ENCODE data around the gene CAPN15. TPM values are rescaled to one million over a fixed set of nuclear protein-coding genes. Genes with fewer than 3 reads are reported as not detected.

CAPN15 gene
- total RNA-seq, 1 donor from 2014 or later: 38.7 TPM

- Mint-ChIP-seq H3K4me1 (ENCODE audit: low read depth, unreplicated experiment) (no peaks in the 10 kb centered on the region), H3K4me3 (ENCODE audit: unreplicated experiment) (no peak overlapping the region), H3K9me3 (ENCODE audit: unreplicated experiment) (no peaks in the 10 kb centered on the region), H3K27ac (ENCODE audit: unreplicated experiment) (no peak overlapping the region), H3K27me3 (ENCODE audit: low read depth, unreplicated experiment) (no peaks in the 10 kb centered on the region), H3K36me3 (ENCODE audit: low read depth, unreplicated experiment) (peaks cover 2% of the 10 kb centered on the region)
- no peak for DNase-seq (ENCODE audit: low read depth)
- Histone ChIP-seq H3K9me3 (ENCODE audit: insufficient read depth, low read depth, low read length) (no peaks in the 10 kb centered on the region), H3K4me3 (ENCODE audit: insufficient read depth, low read depth, low read length) (no peak overlapping the region), H3K4me2 (ENCODE audit: low read length) (no peak overlapping the region), H3K27ac (ENCODE audit: low read depth, low read length) (no peak overlapping the region), H3K79me2 (ENCODE audit: insufficient read depth, low read length) (peaks cover 82% of the 10 kb centered on the region), H4K20me1 (ENCODE audit: insufficient read depth, low read length) (peaks cover 86% of the 10 kb centered on the region), H3K27me3 (ENCODE audit: insufficient read depth, low read length) (no peaks in the 10 kb centered on the region), H3K9ac (ENCODE audit: low read length) (no peak overlapping the region), H3K4me1 (ENCODE audit: insufficient read depth, low read length) (peaks cover 15% of the 10 kb centered on the region), H2AFZ (ENCODE audit: low read depth, low read length) (no peak overlapping the region), H3K36me3 (ENCODE audit: insufficient read depth, low read length) (no peaks in the 10 kb centered on the region)
- FAIRE-seq: no peak
- TF ChIP-seq EZH2 (IDR thresholded peaks at IDR 0.05; ENCODE audit: insufficient read depth, low read length) (no peak), CTCF (IDR thresholded peaks at IDR 0.05; ENCODE audit: insufficient read depth, low read depth, low read length) (no peak)
These were observed 16.0 kb downstream of the CAPN15 start for GRCh38 chr16:543301-544164.

GRCh38 chr16:544517-544916 is 17.0 kb downstream of the CAPN15 start:
- DNase-seq (ENCODE audit: low read depth): no peak
- no peak overlapping the region for H3K27ac ChIP-seq (ENCODE audit: low read depth, low read length)
- Mint-ChIP-seq H3K9me3 (ENCODE audit: unreplicated experiment) (no peaks in the 10 kb centered on the region), H3K4me3 (ENCODE audit: unreplicated experiment) (no peak overlapping the region), H3K4me1 (ENCODE audit: low read depth, unreplicated experiment) (no peaks in the 10 kb centered on the region), H3K36me3 (ENCODE audit: low read depth, unreplicated experiment) (peaks cover 2% of the 10 kb centered on the region), H3K27ac (ENCODE audit: unreplicated experiment) (no peak overlapping the region), H3K27me3 (ENCODE audit: low read depth, unreplicated experiment) (no peaks in the 10 kb centered on the region)
- no peak for TF ChIP-seq CTCF (IDR thresholded peaks at IDR 0.05; ENCODE audit: insufficient read depth, low read depth, low read length)
- no peak for TF ChIP-seq EZH2 (IDR thresholded peaks at IDR 0.05; ENCODE audit: insufficient read depth, low read length)
- no peak overlapping the region for H3K9ac ChIP-seq (ENCODE audit: low read length)
- no peak overlapping the region for H2AFZ ChIP-seq (ENCODE audit: low read depth, low read length)
- H3K36me3 ChIP-seq (ENCODE audit: insufficient read depth, low read length): no peaks in the 10 kb centered on the region
- peaks cover 10% of the 10 kb centered on the region for H3K4me1 ChIP-seq (ENCODE audit: insufficient read depth, low read length)
- peaks cover 80% of the 10 kb centered on the region for H4K20me1 ChIP-seq (ENCODE audit: insufficient read depth, low read length)
- peaks cover 73% of the 10 kb centered on the region for H3K79me2 ChIP-seq (ENCODE audit: insufficient read depth, low read length)
- H3K4me3 ChIP-seq (ENCODE audit: insufficient read depth, low read depth, low read length): no peak overlapping the region
- no peaks in the 10 kb centered on the region for H3K27me3 ChIP-seq (ENCODE audit: insufficient read depth, low read length)
- H3K9me3 ChIP-seq (ENCODE audit: insufficient read depth, low read depth, low read length): no peaks in the 10 kb centered on the region
- no peak overlapping the region for H3K4me2 ChIP-seq (ENCODE audit: low read length)
- FAIRE-seq: no peak
